ENCODE measurements around the gene TNFAIP8.

DNA sequence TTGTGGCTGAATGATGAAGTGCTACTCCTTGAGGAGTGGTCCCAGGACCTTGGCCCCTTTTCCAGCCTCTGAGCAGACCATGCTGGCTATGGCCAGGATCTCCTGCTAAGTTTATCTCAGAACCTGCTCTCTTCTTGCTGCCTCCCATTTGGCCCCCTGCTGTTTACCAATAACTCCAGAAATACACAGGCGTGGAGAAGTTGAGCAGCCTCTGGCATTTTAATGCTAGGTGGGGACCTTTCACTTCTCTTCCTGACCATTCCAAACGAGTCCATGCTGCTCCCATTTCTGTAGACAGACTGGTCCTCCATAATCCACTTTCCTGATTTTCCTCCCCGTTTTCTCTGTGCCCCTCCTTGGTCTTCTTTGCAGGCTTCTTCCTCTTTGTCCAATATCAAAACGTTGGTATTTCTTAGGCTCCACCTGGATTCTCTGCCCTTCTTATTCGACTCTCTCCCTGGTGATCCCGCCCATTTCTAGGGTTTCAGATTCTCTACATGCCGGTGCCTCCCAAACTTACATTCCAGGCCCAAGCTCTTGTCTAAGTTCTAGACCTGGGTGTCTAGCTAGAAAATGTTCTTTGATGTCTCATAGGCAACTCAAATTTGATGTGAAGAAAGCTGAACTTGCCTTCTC lies 33.4 kb upstream of the TNFAIP8 start:
- TF ChIP-seq, protein P1, sequence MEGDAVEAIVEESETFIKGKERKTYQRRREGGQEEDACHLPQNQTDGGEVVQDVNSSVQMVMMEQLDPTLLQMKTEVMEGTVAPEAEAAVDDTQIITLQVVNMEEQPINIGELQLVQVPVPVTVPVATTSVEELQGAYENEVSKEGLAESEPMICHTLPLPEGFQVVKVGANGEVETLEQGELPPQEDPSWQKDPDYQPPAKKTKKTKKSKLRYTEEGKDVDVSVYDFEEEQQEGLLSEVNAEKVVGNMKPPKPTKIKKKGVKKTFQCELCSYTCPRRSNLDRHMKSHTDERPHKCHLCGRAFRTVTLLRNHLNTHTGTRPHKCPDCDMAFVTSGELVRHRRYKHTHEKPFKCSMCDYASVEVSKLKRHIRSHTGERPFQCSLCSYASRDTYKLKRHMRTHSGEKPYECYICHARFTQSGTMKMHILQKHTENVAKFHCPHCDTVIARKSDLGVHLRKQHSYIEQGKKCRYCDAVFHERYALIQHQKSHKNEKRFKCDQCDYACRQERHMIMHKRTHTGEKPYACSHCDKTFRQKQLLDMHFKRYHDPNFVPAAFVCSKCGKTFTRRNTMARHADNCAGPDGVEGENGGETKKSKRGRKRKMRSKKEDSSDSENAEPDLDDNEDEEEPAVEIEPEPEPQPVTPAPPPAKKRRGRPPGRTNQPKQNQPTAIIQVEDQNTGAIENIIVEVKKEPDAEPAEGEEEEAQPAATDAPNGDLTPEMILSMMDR (IDR thresholded peaks at IDR 0.05) = no peak
- TF ChIP-seq POLR2AphosphoS5 (IDR thresholded peaks at IDR 0.05) (no peak), POLR2A (IDR thresholded peaks at IDR 0.05) (no peak)

All from suprapubic skin (tissue), 4 donors.